Glomerular endothelial cell (primary cell): ENCODE data around the gene NALCN. TPM values are rescaled to one million over a fixed set of nuclear protein-coding genes. Genes with fewer than 3 reads are reported as not detected.
A peak's percentile ranks its signal among the peaks of the same experiment; 100 is the strongest.

Source experiments
- DNase-seq: peaks from one replicate; pipeline ENCODE4 v3.0.0-alpha.2; 2011; ENCODE audit warnings: low read depth, low spot score; ENCODE audit errors: extremely low read depth
- total RNA-seq: library from RNA; depleted of rRNA; stranded (reverse); fragments of >200 nt; gene quantifications from 2 replicates; pipeline ENCODE4 v1.2.3, GENCODE V29; 2015

The NALCN gene
- total RNA-seq, 1 donor from 2014 or later: 2.5 TPM

DNA sequence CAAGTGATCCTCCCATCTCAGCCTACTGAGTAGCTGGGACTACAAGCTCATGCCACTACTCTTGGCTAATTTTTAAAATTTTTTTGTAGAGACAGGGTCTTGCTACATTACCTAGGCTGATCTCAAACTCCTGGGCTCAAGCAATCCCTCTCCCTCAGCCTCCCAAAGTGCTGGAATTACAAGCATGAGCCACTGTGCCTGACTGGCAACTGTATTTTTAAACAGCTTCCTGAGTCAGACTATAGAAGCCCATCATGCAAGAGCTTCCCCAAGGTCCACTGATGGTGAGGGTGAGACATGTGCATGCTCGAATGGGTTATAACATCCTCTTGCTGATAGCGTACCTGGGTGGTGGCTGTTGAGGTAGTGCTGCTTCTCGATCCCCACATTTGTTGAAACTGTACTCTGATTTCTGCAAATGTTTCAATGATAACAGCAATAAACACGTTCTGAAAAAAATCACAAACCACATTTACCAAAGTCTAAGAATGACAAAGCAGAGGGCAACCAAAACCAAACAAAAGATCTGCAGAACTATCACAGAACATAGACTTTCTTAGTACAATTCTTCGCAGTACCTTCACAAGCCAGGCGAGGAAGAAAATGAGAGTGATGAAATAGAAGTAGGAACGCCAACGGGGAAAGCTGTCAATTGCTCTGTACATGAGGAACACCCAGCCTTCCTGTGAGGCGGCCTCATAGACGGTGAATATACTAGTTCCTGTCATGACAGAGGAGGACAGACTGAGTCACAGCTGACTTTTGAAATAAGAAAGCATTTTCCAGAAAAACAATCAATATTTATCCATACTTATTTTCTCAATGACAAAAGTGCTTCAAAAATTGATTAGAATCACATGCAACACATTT is 124.4 kb downstream of the NALCN start:
- DNase-seq: no peak

DNA sequence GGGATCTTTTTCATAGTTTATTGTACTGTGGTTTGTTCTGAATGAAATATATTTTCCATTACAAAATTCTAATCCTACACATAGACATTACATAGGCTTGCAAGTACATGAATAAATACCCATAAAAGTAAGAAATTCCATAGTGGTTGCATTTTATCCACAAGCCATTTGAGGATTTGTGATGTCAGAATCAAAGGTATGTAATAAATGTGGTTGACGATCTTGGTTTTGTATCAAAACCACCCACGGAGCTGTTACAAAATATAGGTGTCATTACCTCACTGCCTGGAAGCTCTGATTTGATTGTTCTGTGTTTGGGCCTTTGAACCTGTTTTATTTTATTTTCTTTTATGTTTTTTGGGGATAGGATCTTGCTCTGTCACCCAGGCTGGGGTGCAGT is 125.1 kb downstream of the NALCN start:
- DNase-seq: no peak

DNA sequence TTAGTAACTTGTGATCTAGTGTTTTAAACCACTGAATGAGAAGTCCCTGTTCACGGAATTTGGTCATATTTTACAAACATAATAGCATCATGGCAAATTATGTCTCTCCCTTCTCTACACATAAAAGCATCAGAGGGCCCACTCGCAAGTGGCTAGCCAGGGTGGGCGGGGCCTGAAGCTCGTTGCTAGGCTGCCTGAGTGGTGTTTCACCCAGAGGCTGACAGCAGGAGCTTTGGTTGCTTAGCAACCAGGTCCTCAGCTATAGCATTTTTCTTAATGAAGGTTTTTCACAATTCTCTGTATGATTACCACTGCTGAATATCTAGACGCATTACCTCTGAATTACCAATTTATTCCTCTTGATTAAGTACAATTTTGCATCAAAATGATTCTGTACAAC is 126.5 kb downstream of the NALCN start:
- no peak for DNase-seq

DNA sequence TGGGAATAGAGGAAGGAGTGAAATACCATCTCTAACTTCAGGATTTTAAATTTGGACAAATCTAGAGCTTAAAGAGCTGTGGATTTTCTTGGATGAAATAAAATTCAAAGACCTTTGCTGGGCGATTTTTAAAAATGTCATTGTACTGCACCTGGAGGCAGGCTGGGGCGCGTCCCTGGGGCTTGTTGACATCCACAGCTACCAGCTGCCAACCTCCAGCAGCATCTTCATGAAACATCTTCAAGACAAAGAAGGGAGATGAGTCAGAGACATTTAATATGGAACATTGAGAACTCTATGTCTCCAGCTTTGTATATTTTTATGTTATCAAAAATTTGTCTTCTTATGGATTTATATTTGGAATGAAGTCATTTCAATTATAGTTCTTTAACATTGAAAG is 132.5 kb downstream of the NALCN start:
- no peak for DNase-seq

DNA sequence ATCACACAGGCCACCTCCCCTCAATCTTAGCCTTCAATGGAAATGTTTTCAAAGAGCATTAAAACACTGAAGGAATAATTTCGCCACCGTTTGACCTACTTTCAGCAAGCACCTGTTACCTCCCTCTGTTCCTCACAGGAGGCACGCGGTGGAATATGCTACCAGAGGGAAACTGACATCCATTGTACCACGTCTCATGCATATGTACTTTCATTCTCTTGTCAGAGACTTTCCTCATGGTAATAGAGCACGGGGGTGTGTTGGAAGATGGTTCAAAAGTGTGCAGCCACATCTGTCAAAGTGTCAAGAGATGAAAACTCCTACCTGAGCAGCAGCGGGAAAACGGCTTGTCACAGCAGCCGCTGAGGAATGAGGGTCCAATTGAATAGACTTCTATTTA is 143.4 kb downstream of the NALCN start:
- DNase-seq: no peak

DNA sequence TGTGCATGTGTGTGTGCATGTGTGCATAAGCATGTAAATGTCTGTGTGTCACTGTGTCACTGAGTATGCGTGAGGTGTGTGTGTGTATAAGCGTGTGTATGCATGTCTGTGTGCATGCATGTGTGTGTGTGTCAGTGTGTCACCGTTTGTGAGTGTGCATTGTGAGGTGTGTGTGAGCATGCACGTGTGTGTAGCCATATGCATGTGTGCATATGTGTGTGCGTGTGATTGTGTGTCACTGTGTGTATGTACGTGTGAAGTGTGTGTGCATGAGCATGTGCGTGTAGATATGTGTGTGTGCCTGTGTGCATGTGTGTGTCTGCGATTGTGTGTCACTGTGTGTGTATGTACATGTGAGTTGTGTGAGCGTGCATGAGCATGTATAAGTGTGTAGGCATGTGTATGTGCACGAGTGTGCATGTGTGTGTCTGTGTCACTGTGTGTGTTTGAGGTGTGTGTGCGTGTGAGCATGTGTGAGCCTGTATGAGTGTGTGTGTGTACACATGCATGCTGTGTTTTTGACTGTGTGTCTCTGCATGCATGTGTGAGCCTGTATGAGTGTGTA is 144.5 kb downstream of the NALCN start:
- DNase-seq: no peak

DNA sequence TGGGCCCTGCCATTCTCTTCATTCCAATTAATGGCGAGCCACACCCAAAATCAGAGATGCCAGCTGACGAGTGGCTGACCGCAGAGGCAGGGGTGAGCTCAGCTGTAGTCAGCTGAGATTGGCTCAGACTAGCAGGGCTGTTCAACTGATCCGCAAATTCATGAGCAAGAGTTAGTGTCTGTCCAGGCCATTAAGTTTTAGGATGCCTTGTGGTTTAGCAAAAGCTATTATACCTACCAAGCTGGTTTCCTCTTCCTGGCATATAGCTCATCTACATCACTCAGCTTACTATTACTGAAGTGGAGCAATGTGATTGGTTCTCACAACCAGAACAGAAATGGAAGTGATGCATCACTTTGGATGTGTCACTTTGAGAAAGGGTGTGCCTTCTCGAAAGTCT is 148.7 kb downstream of the NALCN start:
- DNase-seq: no peak

DNA sequence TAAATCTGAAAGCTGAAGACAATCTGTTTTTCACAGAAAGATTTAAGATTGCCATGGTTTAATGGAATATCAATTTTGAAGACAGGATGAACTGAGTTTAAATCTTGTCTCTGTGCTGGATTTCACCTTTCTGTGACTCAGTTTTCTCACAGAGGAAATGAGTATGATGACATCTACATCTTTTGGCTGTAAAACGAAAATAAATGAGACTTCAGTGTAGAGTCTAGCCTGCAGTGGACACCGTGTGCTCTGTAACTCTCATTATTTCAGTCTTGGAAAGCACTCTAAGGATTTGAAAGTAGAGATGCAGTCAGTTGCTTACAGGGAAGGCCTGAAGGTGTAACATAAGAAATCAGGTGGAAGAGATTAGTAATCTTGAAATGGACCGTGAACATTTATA is 150.4 kb downstream of the NALCN start:
- no peak for DNase-seq

DNA sequence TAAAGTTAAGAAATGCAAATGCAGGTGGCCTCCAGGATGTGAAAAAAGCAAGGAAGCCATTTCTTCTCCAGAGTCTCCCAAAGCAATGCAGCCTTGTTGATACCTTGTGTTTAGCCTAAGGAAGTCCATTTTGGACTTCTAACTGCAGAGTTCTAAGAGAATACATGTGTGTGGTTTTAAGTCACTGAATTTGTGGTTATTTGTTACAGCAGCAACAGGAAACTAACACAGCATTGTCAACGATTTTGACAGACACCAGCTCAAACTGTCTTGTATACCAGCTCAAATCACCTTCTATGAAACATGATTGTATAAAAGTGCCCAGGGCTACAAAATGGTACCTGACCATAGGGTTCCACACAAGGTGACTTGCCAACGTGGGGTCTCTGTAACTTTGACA is 151.4 kb downstream of the NALCN start:
- DNase-seq: no peak

DNA sequence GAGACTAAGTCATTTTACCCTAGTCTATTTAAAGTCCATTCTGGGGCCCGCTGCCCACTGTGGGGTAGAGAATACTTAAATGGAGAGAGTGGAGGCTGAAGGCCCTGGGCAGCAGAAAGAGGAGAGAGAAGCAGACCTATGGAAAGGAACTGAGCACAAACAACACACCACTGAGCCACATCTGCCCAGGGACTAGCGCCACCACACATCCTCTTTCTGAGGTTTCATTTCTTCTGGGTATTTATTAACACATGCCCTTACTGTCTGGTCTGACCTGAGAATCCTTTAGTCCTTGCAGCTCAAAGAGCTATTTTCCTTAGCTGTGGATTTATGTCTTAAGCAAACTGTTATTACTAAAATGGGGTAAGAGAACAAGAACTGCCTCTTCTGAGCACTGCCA is 154.0 kb downstream of the NALCN start:
- DNase-seq: no peak

DNA sequence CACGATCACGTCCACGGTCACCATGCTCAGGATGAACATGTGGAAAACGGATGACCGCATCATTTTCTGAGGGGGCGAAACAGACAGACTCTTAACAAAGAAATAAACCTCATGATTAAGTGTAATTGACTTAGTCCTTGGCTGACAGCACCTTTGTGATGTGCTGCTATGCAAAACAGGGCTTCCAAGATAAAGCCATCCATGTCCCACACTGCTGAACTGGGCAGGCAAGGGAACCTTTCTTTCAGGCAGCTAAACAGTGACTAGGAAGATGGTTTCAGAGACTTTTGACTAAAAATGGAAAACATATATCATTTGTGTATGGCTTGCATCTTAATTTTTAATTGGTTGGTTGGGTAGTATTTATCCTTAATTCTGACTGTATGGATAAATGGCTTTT is 157.8 kb downstream of the NALCN start:
- DNase-seq: no peak

DNA sequence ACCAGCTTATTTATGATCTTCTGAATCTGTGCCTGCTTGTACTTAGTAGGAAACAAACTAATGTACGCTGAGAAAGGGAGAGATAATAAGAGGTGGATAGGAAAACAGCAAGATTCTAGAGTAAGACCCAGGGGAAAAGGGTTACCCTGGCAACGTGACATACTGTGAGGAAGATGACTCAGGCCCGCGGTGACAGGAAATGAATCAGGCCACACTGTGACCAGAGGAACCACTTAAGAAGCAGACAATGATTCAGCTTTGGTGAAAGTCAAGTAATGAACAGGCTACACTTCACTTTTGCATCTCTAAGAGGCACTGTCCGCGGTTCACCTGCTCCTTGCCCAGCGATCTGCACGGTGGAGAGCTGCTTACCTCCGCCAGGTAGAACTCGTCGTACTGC is 158.2 kb downstream of the NALCN start:
- DNase-seq: peak; percentile 61

DNA sequence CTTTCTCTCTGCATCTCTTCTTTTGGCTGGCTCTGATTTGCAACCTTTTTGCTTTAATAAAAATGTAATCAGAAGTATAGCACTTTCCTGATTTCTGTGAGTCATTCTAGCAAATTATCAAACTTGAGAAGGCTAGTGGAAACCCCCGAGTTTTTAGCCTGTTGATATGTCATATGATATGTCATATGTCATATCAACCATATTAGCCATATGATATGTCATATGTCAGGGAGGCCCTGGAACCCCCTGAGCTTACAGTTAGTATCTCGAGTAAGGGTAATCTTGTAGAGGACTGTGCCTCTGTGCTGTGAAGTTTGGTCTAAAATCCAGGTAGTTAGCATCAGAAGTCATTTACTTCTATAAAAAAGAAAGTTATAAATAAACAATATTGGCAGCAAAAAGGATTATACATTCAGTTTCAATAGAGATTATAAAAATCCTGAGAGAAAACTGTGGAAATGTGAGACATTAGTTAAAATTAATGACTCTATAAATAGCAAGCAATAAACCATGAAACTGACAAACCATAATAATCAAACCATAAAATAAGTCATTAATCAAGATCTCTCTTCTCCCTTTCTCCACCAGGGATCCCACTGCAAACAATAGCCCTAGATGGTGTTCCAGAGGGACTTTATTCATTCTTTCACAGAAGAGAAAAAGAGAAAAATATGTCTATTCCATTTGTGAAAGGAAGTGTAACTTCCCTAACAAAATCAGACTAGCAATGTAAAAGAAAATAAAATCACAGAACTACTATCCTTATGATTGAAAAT is 167.4 kb downstream of the NALCN start:
- DNase-seq: no peak

DNA sequence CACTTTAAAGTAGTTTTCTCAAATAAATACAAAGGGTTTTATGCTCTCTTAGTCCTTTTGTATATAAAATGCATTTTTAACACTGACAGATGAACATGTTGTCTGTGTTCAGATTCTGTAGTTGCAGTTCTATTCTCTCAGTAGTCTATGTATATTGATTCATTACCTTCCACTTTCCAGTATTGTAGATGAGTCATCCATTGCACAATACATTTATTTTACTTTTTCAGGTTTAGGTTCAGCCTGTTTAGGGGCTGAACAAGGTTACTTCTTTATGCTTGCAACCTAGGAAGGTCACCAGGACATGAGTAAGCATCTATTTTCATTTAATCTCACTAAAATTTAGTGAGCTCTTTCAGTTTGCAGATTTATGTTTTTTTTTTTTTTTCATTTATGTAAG is 173.6 kb downstream of the NALCN start:
- DNase-seq: no peak

DNA sequence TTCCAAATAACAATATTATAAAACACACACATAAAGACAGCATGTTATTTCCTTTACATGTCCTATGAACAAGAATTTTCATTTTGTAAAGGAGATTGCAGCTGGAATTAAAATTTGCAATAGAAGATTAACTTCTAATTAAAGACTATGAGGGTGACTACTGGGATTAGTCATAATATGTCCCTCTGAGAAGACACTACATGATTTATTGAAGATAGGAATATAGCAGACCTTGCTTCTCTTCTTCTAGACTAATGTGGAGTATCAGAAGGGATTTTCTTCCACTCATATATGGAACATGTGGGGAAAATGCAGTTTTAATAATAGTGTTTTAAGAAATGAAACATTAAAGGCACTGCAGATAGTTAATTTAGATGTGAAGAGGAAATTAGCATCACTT is 177.8 kb downstream of the NALCN start:
- DNase-seq: no peak

DNA sequence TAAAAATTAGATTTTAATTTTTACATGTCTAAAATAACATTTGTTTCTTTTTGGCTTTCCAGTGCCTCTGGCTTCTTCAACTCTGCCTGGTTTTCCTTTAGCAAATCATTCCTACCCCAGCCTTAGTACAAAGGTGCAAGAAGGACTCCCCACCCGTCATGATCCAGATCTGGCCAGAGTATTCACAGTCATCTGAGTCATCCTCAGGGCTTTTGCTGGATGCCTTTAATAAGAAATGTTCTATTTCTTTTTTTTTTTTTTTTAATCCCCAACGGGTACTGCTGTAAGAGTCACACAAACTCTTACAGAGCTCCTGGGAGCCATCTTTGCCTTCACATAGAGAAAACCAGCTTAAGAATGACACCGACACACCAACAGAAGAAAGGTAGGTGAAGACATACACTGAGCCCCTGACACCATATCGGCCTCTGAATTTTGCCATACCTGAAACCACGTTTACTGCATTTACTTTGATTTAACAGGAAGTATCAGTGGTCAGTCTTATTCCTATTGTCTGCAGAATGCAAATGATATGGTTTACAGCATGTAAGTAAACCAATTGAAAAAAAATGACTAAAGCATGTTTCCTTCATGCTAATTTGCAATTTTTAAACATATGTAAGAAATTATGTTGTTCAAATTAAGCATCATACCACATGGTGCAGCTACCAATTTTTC is 184.4 kb downstream of the NALCN start:
- DNase-seq: no peak

DNA sequence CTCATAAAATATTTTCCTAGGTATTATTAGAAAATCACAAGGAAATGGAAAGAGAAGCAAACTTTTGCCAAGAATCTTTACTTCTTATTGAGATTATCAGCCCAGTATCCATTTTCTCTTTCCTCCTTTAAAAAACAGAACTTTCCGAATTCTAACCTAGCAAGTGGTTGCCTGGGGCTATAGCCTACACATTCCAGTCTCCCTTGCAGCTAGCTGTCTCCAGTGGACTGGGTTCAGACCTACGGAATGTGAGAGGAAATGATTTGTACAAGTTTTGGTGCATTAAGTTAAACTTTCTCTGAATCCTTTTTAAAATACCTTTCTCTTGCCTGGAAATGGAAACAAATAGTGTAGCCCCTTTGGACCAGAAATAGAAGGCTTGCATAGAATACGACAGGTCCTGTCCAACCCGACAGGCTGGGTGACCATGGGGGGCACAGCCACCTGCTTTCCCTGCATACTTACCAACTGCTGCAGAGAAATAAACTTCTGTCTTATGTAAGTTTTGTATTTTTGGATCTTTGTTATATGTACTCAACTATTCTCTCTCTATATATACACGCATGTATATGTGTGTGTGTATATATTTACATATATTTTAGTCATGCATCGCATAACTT is 185.9 kb downstream of the NALCN start:
- DNase-seq: no peak

DNA sequence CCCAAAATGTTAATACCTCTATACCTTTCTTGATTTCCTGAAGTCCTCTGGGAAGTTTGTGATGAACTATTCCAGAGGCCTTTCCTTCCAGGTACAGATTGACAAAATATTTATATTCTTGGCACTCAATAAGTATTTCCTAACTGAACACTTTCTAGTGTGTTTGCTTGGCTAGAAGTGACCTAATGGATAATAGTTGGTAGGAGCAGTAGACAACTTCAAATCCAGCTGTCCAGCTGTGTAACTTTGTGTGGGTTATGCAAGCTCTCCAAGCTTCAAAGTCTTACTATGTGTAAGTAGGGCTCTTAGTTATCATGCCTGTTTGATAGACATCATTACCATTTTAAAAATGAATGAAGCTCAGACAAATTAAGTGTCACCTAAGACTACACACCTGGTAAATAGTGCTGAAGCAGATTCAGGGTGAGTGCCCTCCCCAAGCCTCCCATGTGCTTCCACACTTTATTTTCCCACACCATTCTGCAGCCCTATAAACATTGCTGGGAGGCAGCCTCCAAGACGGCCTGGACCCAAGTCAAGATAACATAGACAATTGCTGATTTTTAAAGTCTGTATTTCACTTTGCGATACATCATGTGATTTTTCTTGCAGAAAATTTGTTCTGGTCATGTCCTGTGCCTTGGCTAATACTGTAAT is 196.6 kb downstream of the NALCN start:
- DNase-seq: no peak

DNA sequence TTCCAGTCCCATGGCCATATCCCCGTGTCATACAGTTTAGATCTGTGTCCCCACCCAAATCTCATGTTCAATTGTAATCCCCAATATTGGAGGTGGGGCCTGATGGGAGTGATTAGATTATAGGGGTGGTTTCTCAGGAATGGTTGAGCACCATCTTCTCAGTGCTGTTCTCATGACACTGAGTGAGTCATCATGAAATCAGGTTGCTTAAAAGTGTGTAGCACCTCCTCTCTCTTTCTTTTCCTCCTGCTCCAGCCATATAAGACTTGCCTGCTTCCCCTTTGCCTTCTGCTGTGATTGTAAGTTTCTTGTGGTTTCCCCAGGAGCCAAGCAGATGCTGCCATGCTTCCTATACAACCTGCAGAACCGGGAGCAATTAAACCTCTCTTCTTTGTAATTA is 197.8 kb downstream of the NALCN start:
- DNase-seq: no peak

DNA sequence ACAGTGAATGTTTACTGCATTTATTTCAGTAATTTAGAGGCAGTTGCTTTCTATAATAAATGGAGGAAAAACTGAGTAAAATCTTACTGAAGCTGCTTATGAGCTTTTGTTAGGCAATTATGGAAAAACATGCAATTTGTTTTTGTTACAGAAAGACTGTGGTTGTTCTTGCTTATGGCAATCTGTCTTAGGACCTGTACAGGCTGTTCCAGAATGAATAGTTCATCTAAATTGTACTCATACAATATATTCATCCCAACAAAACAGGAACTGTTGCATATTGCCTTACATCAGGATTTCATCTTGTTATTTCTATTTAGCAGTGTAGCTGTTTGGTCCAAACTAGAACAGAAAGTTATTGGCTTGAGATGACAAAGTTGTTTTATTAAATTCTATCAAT is 199.2 kb downstream of the NALCN start:
- no peak for DNase-seq
